Measurements from ENCODE around the gene NCOA6.
"Not testable (repeated sequence)": the region's sequence is repeated elsewhere in the genome, so short reads cannot be mapped to it uniquely, and the experiment has no call there.

The NCOA6 gene

GRCh38 chr20:34719242-34720017 is 106.0 kb downstream of the NCOA6 start:
- not testable (repeated sequence) for DNase-seq (ENCODE audit: low spot score)

GRCh38 chr20:34717230-34718095 is 108.0 kb downstream of the NCOA6 start:
- no peak for DNase-seq (ENCODE audit: low spot score)

- no peak for DNase-seq (ENCODE audit: low spot score)
These were observed 108.6 kb downstream of the NCOA6 start for GRCh38 chr20:34716921-34717229.

GRCh38 chr20:34715384-34715783 is 110.1 kb downstream of the NCOA6 start:
- DNase-seq (ENCODE audit: low spot score): no peak

- DNase-seq (ENCODE audit: low spot score): not testable (repeated sequence)
These were observed 111.4 kb downstream of the NCOA6 start for GRCh38 chr20:34713944-34714515.

- peak; percentile 69 for DNase-seq (ENCODE audit: low spot score)
These were observed 112.1 kb downstream of the NCOA6 start for GRCh38 chr20:34713194-34713943.

- DNase-seq (ENCODE audit: low spot score): no peak
These were observed 112.8 kb downstream of the NCOA6 start for GRCh38 chr20:34712525-34713192.

- no peak for DNase-seq (ENCODE audit: low spot score)
These were observed 113.5 kb downstream of the NCOA6 start for GRCh38 chr20:34711813-34712430.

GRCh38 chr20:34710861-34711574 is 114.4 kb downstream of the NCOA6 start:
- DNase-seq (ENCODE audit: low spot score): no peak

- DNase-seq (ENCODE audit: low spot score): no peak
These were observed 114.9 kb downstream of the NCOA6 start for GRCh38 chr20:34710568-34710839.

GRCh38 chr20:34709831-34710567 is 115.5 kb downstream of the NCOA6 start:
- peak; percentile 83 for DNase-seq (ENCODE audit: low spot score)

GRCh38 chr20:34709044-34709830 is 116.2 kb downstream of the NCOA6 start:
- DNase-seq (ENCODE audit: low spot score): peak; percentile 74

GRCh38 chr20:34708621-34709043 is 116.8 kb downstream of the NCOA6 start:
- no peak for DNase-seq (ENCODE audit: low spot score)

DNA sequence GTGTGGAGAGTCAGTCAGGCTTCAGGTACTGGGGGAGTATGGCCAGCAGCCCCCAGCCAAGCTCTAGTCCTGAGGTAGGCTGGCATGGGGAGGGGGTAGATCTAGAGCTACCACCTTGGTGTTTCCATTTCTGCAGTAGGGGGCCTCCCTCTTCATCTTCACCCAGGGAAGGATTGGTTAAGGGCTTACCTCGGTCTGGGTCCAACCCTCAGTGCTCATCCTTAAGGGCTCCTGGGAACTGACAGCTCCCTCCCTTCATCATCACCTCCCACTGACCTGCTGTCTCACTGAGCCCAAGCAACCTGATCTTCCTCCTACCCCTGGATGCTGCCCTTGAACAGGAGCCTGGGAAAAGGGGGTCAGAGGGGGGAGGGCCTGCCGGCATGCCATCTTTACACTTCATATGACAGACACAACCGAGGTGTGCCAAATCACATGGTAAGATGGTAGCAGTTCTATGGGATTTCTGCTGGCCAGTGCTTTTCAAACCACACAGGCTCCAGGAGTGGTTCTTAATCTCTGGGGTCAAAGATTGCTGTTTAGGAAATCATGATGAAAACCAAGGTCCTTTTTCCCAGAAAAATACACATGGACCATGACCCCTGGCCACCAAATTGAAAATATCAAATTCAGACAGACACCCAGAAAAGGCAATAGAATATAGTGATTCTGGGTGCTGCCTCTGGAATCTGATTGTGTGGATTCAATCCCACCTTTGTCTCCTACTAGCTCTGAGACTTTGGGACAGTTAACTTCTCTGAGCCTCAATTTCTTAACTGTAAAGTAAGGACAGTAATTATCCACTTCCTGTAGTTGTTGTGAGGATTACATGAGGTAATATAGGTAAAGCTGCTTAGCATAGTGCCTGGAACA is 118.3 kb downstream of the NCOA6 start:
- no peak for DNase-seq (ENCODE audit: low spot score)

DNA sequence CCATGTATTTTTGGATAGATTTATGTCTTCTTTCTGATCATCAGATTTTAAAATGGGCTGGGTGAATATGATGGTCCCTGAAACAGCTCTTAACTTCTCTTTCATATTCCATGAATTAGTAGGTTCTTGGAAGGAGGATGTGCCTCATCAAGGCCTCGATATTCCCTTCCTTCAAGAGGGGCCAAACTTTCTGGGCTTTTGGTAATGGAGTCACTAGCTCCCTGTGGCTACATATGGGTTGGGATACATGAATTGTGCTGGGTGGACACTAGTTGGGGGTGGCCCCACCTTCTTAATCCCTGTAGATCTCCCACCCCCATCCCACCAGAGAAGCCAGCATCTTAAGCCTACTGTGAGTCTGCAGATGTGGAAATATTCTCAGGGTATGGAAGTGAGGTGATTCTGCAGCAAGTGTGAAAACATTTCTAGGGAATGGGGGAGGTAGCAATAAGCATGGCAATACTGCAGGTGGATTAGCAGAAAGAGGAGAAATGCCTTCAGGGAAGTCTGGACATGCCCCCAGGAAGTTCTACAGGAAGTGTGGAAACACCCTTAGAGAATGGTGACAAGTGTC is 119.1 kb downstream of the NCOA6 start:
- no peak for DNase-seq (ENCODE audit: low spot score)

- DNase-seq (ENCODE audit: low spot score): peak; percentile 56
These were observed 119.8 kb downstream of the NCOA6 start for GRCh38 chr20:34705397-34706301.

- DNase-seq (ENCODE audit: low spot score): no peak
These were observed 120.4 kb downstream of the NCOA6 start for GRCh38 chr20:34705008-34705396.
